ENCODE measurements around the gene CDKL4. TPM values are rescaled to one million over a fixed set of nuclear protein-coding genes. Genes with fewer than 3 reads are reported as not detected.

The CDKL4 gene
- total and polyA plus RNA-seq, 2 of the 13 experiments (the other 11 are each of a cell fraction or from before 2014, with no cell fraction given) = 0.29 to 0.50 TPM

DNA sequence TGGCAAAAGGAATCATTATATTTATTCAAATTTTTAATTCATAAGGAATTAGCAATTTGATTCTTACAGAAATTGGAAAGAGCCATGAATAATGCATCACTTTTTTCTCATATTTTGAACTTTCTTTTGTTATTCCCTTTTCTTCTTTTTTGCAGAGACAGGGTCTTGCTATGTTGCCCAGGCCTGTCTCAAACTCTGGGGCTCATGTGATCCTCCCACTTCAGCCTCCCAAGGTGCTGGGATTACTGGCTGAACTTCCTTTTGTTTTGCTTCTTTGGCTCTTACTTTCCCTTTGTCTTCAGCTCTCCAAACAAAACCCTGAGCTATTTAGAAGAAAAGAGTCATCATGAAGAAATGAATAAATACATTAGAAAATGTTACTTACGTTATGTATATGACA is 30.8 kb downstream of the CDKL4 start:
- H3K4me2 ChIP-seq (ENCODE audit: low read depth, low read length) = no peak overlapping the region
- no peaks in the 10 kb centered on the region for H3K36me3 ChIP-seq (replicated peaks in 1 of 2; ENCODE audit: control insufficient read depth in 1 of 2, insufficient read depth in 2 of 2, low read length in 2 of 2)
- POLR2A ChIA-PET = no interaction called here
- intact Hi-C loops (cut with micrococcal nuclease; ENCODE audit: unreplicated experiment) (no loop called here), in situ Hi-C loops (cut with HindIII; ENCODE audit: extremely low pct_ligation_motif_present, low pct_unique_long_range_greater_than_20kb) (no loop called here)
- no peak overlapping the region for H3K4me3 ChIP-seq (replicated peaks in 1 of 3; ENCODE audit: insufficient read depth in 1 of 3, low read depth in 2 of 3, low read length in 3 of 3)
- no peak overlapping the region for H2AFZ ChIP-seq (ENCODE audit: low read length)
- CTCF ChIA-PET (ENCODE audit: low intra/inter-chr PET ratio, low total read pairs) = no interaction called here
- DNase-seq (ENCODE audit: low spot score) (no peak), ATAC-seq (no peak), FAIRE-seq (no peak)
- H3K27me3 ChIP-seq (ENCODE audit: control insufficient read depth in 1 of 2, insufficient read depth in 2 of 2, low read length in 2 of 2) = no peaks in the 10 kb centered on the region
- no peaks in the 10 kb centered on the region for H4K20me1 ChIP-seq (ENCODE audit: insufficient read depth, low read length)
- H3K27ac ChIP-seq (ENCODE audit: extremely low read length, insufficient read depth, low read length) = no peak overlapping the region
- no peaks in the 10 kb centered on the region for H3K79me2 ChIP-seq (ENCODE audit: insufficient read depth, low read length)
- BruUV-seq (replicated peaks) = no TSS peak
- no peaks in the 10 kb centered on the region for H3K9me3 ChIP-seq (ENCODE audit: low read length)
- no peak overlapping the region for H3K9ac ChIP-seq (ENCODE audit: insufficient read depth, low read depth, low read length)
- WGBS (ENCODE audit: low lambda C conversion rate) = 92% methylated on average over 1 of the region's 1 CpG
- peaks cover 23% of the 10 kb centered on the region for H3K4me1 ChIP-seq (ENCODE audit: insufficient read depth, low read length)
- TF ChIP-seq RELA (CRISPR knock-in tag; IDR thresholded peaks at IDR 0.05) (no peak), TARDBP (CRISPR knock-in tag; IDR thresholded peaks at IDR 0.05) (no peak), SMAD9 (CRISPR knock-in tag; IDR thresholded peaks at IDR 0.05) (no peak), ZNF720 (CRISPR knock-in tag; IDR thresholded peaks at IDR 0.05) (no peak), RBM39 (IDR thresholded peaks at IDR 0.05; ENCODE audit: low read depth, low read length, poor library complexity, severe bottlenecking) (no peak), HHEX (CRISPR knock-in tag; IDR thresholded peaks at IDR 0.05) (no peak), SMAD3 (CRISPR knock-in tag; IDR thresholded peaks at IDR 0.05) (no peak)
- TF ChIP-seq, protein P1, sequence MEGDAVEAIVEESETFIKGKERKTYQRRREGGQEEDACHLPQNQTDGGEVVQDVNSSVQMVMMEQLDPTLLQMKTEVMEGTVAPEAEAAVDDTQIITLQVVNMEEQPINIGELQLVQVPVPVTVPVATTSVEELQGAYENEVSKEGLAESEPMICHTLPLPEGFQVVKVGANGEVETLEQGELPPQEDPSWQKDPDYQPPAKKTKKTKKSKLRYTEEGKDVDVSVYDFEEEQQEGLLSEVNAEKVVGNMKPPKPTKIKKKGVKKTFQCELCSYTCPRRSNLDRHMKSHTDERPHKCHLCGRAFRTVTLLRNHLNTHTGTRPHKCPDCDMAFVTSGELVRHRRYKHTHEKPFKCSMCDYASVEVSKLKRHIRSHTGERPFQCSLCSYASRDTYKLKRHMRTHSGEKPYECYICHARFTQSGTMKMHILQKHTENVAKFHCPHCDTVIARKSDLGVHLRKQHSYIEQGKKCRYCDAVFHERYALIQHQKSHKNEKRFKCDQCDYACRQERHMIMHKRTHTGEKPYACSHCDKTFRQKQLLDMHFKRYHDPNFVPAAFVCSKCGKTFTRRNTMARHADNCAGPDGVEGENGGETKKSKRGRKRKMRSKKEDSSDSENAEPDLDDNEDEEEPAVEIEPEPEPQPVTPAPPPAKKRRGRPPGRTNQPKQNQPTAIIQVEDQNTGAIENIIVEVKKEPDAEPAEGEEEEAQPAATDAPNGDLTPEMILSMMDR (CRISPR knock-in tag; IDR thresholded peaks at IDR 0.05) = no peak
- TF ChIP-seq, protein P2, sequence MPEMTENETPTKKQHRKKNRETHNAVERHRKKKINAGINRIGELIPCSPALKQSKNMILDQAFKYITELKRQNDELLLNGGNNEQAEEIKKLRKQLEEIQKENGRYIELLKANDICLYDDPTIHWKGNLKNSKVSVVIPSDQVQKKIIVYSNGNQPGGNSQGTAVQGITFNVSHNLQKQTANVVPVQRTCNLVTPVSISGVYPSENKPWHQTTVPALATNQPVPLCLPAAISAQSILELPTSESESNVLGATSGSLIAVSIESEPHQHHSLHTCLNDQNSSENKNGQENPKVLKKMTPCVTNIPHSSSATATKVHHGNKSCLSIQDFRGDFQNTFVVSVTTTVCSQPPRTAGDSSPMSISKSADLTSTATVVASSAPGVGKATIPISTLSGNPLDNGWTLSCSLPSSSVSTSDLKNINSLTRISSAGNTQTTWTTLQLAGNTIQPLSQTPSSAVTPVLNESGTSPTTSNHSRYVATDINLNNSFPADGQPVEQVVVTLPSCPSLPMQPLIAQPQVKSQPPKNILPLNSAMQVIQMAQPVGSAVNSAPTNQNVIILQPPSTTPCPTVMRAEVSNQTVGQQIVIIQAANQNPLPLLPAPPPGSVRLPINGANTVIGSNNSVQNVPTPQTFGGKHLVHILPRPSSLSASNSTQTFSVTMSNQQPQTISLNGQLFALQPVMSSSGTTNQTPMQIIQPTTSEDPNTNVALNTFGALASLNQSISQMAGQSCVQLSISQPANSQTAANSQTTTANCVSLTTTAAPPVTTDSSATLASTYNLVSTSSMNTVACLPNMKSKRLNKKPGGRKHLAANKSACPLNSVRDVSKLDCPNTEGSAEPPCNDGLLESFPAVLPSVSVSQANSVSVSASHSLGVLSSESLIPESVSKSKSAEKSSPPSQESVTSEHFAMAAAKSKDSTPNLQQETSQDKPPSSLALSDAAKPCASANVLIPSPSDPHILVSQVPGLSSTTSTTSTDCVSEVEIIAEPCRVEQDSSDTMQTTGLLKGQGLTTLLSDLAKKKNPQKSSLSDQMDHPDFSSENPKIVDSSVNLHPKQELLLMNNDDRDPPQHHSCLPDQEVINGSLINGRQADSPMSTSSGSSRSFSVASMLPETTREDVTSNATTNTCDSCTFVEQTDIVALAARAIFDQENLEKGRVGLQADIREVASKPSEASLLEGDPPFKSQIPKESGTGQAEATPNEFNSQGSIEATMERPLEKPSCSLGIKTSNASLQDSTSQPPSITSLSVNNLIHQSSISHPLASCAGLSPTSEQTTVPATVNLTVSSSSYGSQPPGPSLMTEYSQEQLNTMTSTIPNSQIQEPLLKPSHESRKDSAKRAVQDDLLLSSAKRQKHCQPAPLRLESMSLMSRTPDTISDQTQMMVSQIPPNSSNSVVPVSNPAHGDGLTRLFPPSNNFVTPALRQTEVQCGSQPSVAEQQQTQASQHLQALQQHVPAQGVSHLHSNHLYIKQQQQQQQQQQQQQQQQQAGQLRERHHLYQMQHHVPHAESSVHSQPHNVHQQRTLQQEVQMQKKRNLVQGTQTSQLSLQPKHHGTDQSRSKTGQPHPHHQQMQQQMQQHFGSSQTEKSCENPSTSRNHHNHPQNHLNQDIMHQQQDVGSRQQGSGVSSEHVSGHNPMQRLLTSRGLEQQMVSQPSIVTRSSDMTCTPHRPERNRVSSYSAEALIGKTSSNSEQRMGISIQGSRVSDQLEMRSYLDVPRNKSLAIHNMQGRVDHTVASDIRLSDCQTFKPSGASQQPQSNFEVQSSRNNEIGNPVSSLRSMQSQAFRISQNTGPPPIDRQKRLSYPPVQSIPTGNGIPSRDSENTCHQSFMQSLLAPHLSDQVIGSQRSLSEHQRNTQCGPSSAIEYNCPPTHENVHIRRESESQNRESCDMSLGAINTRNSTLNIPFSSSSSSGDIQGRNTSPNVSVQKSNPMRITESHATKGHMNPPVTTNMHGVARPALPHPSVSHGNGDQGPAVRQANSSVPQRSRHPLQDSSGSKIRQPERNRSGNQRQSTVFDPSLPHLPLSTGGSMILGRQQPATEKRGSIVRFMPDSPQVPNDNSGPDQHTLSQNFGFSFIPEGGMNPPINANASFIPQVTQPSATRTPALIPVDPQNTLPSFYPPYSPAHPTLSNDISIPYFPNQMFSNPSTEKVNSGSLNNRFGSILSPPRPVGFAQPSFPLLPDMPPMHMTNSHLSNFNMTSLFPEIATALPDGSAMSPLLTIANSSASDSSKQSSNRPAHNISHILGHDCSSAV (CRISPR knock-in tag; IDR thresholded peaks at IDR 0.05; ENCODE audit: borderline replicate concordance) = no peak
- TF ChIP-seq, protein P3, sequence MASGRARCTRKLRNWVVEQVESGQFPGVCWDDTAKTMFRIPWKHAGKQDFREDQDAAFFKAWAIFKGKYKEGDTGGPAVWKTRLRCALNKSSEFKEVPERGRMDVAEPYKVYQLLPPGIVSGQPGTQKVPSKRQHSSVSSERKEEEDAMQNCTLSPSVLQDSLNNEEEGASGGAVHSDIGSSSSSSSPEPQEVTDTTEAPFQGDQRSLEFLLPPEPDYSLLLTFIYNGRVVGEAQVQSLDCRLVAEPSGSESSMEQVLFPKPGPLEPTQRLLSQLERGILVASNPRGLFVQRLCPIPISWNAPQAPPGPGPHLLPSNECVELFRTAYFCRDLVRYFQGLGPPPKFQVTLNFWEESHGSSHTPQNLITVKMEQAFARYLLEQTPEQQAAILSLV (CRISPR knock-in tag; IDR thresholded peaks at IDR 0.05; ENCODE audit: borderline replicate concordance) = no peak
- TF ChIP-seq, protein P4, sequence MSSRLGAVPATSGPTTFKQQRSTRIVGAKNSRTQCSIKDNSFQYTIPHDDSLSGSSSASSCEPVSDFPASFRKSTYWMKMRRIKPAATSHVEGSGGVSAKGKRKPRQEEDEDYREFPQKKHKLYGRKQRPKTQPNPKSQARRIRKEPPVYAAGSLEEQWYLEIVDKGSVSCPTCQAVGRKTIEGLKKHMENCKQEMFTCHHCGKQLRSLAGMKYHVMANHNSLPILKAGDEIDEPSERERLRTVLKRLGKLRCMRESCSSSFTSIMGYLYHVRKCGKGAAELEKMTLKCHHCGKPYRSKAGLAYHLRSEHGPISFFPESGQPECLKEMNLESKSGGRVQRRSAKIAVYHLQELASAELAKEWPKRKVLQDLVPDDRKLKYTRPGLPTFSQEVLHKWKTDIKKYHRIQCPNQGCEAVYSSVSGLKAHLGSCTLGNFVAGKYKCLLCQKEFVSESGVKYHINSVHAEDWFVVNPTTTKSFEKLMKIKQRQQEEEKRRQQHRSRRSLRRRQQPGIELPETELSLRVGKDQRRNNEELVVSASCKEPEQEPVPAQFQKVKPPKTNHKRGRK (CRISPR knock-in tag; IDR thresholded peaks at IDR 0.05) = no peak

All from HepG2 (cell line).